PC-9 (cell line): ENCODE data around the gene ATP8A1.
"Not testable (repeated sequence)": the region's sequence is repeated elsewhere in the genome, so short reads cannot be mapped to it uniquely, and the experiment has no call there.

Experiments used
- CTCF ChIP-seq: fragments of 200-600 bp; sonication (generic); conservative IDR thresholded peaks from 2 replicates; pipeline ENCODE4 v1.6.1; 2017; ENCODE audit warnings: mixed run types, antibody characterized with exemption, mild to moderate bottlenecking, moderate library complexity
- EZH2 ChIP-seq: fragments of 200-600 bp; sonication (generic); IDR thresholded peaks from 2 replicates; pipeline ENCODE4 v1.8.0; 2017; ENCODE audit warnings: antibody characterized with exemption, low read depth

DNA sequence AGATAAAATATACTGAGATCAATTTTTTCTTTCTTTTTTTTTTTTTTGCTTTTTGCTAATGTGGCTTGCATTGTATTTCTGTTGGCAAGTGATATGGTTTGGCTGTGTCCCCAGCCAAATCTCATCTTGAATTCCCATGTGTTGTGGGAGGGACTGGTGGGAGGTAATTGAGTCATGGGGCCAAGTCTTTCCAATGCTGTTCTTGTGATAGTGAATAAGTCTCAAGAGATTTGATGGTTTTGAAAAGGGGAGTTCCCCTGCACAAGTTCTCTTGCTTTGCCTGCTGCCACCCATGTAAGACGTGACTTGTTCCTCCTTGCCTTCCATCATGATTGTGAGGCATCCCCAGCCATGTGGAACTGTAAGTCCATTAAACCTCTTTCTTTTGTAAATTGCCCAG lies 195.7 kb downstream of the ATP8A1 start:
- TF ChIP-seq EZH2, CTCF: not testable (repeated sequence)
